ENCODE data around the gene NELL1.

NELL1 gene

GRCh38 chr11:20652150-20652806 is 17.1 kb upstream of the NELL1 start:
- Mint-ChIP-seq H3K27ac (no peak overlapping the region), H3K4me1 (no peaks in the 10 kb centered on the region), H3K27me3 (peaks cover 30% of the 10 kb centered on the region), H3K9me3 (no peaks in the 10 kb centered on the region), H3K4me3 (no peak overlapping the region)
- ATAC-seq (no peak), DNase-seq (no peak)

GRCh38 chr11:20654038-20654437 is 15.3 kb upstream of the NELL1 start:
- no peak for DNase-seq
- Mint-ChIP-seq H3K27me3 (peaks cover 38% of the 10 kb centered on the region), H3K9me3 (no peaks in the 10 kb centered on the region), H3K4me1 (no peaks in the 10 kb centered on the region), H3K4me3 (no peak overlapping the region), H3K27ac (no peak overlapping the region)
- no peak for ATAC-seq

GRCh38 chr11:20656901-20657300 is 12.5 kb upstream of the NELL1 start:
- DNase-seq (no peak), ATAC-seq (no peak)
- H3K9me3 Mint-ChIP-seq: peaks cover 0 to 6% of the 10 kb centered on the region in 2 donors
- H3K27ac Mint-ChIP-seq: no peak overlapping the region
- H3K4me1 Mint-ChIP-seq: no peaks in the 10 kb centered on the region
- H3K4me3 Mint-ChIP-seq: no peak overlapping the region
- H3K27me3 Mint-ChIP-seq: peaks cover 38% of the 10 kb centered on the region

- no peaks in the 10 kb centered on the region for H3K4me1 Mint-ChIP-seq
- no peak overlapping the region for H3K27ac Mint-ChIP-seq
- ATAC-seq: no peak
- peaks cover 33% of the 10 kb centered on the region for H3K27me3 Mint-ChIP-seq
- DNase-seq: no peak
- no peak overlapping the region for H3K4me3 Mint-ChIP-seq
- peaks cover 7 to 12% of the 10 kb centered on the region in 2 donors for H3K9me3 Mint-ChIP-seq
These were observed 11.3 kb upstream of the NELL1 start for GRCh38 chr11:20658135-20658534.

GRCh38 chr11:20661445-20661844 is 7.9 kb upstream of the NELL1 start:
- DNase-seq (no peak), ATAC-seq (no peak)
- H3K9me3 Mint-ChIP-seq: peaks cover 7 to 12% of the 10 kb centered on the region in 2 donors
- no peaks in the 10 kb centered on the region for H3K4me1 Mint-ChIP-seq
- peaks cover 28% of the 10 kb centered on the region for H3K27me3 Mint-ChIP-seq
- no peak overlapping the region for H3K27ac Mint-ChIP-seq
- H3K4me3 Mint-ChIP-seq: no peak overlapping the region

- no peaks in the 10 kb centered on the region for H3K4me1 Mint-ChIP-seq
- H3K27ac Mint-ChIP-seq: no peak overlapping the region
- DNase-seq (no peak), ATAC-seq (no peak)
- no peak overlapping the region for H3K4me3 Mint-ChIP-seq
- peaks cover 28% of the 10 kb centered on the region for H3K27me3 Mint-ChIP-seq
- peaks cover 7 to 12% of the 10 kb centered on the region in 2 donors for H3K9me3 Mint-ChIP-seq
These were observed 7.5 kb upstream of the NELL1 start for GRCh38 chr11:20661850-20662249.

- ATAC-seq (no peak), DNase-seq (no peak)
- no peak overlapping the region for H3K4me3 Mint-ChIP-seq
- H3K9me3 Mint-ChIP-seq: no peaks in the 10 kb centered on the region
- peaks cover 78% of the 10 kb centered on the region for H3K27me3 Mint-ChIP-seq
- peaks cover 30% of the 10 kb centered on the region for H3K4me1 Mint-ChIP-seq
- H3K27ac Mint-ChIP-seq: no peak overlapping the region
These were observed 1.1 kb upstream of the NELL1 start for GRCh38 chr11:20668131-20668809.

GRCh38 chr11:20669820-20670684 is 666 bp downstream of the NELL1 start:
- peak overlapping the region in 1 of 2 donors; percentile 43 for H3K4me3 Mint-ChIP-seq
- H3K9me3 Mint-ChIP-seq: no peaks in the 10 kb centered on the region
- ATAC-seq: no peak
- DNase-seq: no peak
- H3K27me3 Mint-ChIP-seq: peaks cover 91% of the 10 kb centered on the region
- peaks cover 30% of the 10 kb centered on the region for H3K4me1 Mint-ChIP-seq
- H3K27ac Mint-ChIP-seq: no peak overlapping the region

- ATAC-seq (no peak), DNase-seq (no peak)
- peak overlapping the region in 1 of 2 donors; percentile 6 for H3K4me3 Mint-ChIP-seq
- peaks cover 94% of the 10 kb centered on the region for H3K27me3 Mint-ChIP-seq
- no peak overlapping the region for H3K27ac Mint-ChIP-seq
- no peaks in the 10 kb centered on the region for H3K9me3 Mint-ChIP-seq
- H3K4me1 Mint-ChIP-seq: peaks cover 30% of the 10 kb centered on the region
These were observed 1.6 kb downstream of the NELL1 start for GRCh38 chr11:20670932-20671403.

GRCh38 chr11:20671856-20672546 is 2.6 kb downstream of the NELL1 start:
- Mint-ChIP-seq H3K27me3 (peaks cover 92% of the 10 kb centered on the region), H3K4me3 (no peak overlapping the region), H3K9me3 (no peaks in the 10 kb centered on the region), H3K27ac (no peak overlapping the region), H3K4me1 (peaks cover 30% of the 10 kb centered on the region)
- no peak for ATAC-seq
- no peak for DNase-seq

GRCh38 chr11:20672575-20672974 is 3.2 kb downstream of the NELL1 start:
- DNase-seq (no peak), ATAC-seq (no peak)
- Mint-ChIP-seq H3K9me3 (no peaks in the 10 kb centered on the region), H3K27me3 (peaks cover 87% of the 10 kb centered on the region), H3K4me1 (peaks cover 30% of the 10 kb centered on the region), H3K4me3 (no peak overlapping the region), H3K27ac (no peak overlapping the region)

GRCh38 chr11:20676658-20677057 is 7.3 kb downstream of the NELL1 start:
- H3K4me3 Mint-ChIP-seq: no peak overlapping the region
- ATAC-seq (no peak), DNase-seq (no peak)
- peaks cover 59% of the 10 kb centered on the region for H3K27me3 Mint-ChIP-seq
- no peaks in the 10 kb centered on the region for H3K9me3 Mint-ChIP-seq
- H3K4me1 Mint-ChIP-seq: no peaks in the 10 kb centered on the region
- H3K27ac Mint-ChIP-seq: no peak overlapping the region

- ATAC-seq: no peak
These were observed 19.4 kb downstream of the NELL1 start for GRCh38 chr11:20688761-20689160.

GRCh38 chr11:20707876-20708275 is 38.5 kb downstream of the NELL1 start:
- no peak for ATAC-seq
- no peaks in the 10 kb centered on the region for H3K27me3 Mint-ChIP-seq
- no peak for DNase-seq
- no peak overlapping the region for H3K27ac Mint-ChIP-seq
- no peak overlapping the region for H3K4me3 Mint-ChIP-seq
- H3K4me1 Mint-ChIP-seq: no peaks in the 10 kb centered on the region
- H3K9me3 Mint-ChIP-seq: peaks cover 10 to 26% of the 10 kb centered on the region in 2 donors

More at GRCh38 chr11:20688761-20689160, 19.4 kb downstream of the NELL1 start:
- Mint-ChIP-seq H3K9me3 (no peaks in the 10 kb centered on the region), H3K4me3 (no peak overlapping the region), H3K27ac (no peak overlapping the region), H3K27me3 (no peaks in the 10 kb centered on the region), H3K4me1 (no peaks in the 10 kb centered on the region)
- DNase-seq: no peak

- Mint-ChIP-seq H3K4me1 (no peaks in the 10 kb centered on the region), H3K27ac (no peak overlapping the region), H3K27me3 (no peaks in the 10 kb centered on the region), H3K9me3 (peaks cover 0 to 5% of the 10 kb centered on the region in 2 donors), H3K4me3 (no peak overlapping the region)
- DNase-seq (no peak), ATAC-seq (no peak)
These were observed 43.5 kb downstream of the NELL1 start for GRCh38 chr11:20712912-20713311.
